Panc1 (cell line): ENCODE measurements around the gene UGT1A4.

ENCODE experiments used
- CTCF ChIP-seq: fragments of 450-650 bp; IDR thresholded peaks from 2 replicates; pipeline ENCODE4 v1.5.1; 2017; ENCODE audit warnings: mild to moderate bottlenecking
- POLR2AphosphoS5 ChIP-seq: IDR thresholded peaks from 2 replicates; pipeline ENCODE4 v1.6.1; 2012; ENCODE audit warnings: mild to moderate bottlenecking, low read depth, low read length, moderate library complexity
- REST ChIP-seq, 2 experiments: IDR thresholded peaks; 2 replicates each; pipeline ENCODE4 v1.6.1; 2011 to 2012; ENCODE audit warnings: low read depth in 2 of 2, control low read depth in 1 of 2, low read length in 1 of 2, mild to moderate bottlenecking in 1 of 2, moderate library complexity in 1 of 2; ENCODE audit not compliant: insufficient read depth in 1 of 2
- SIN3A ChIP-seq: IDR thresholded peaks from 2 replicates; pipeline ENCODE4 v1.6.1; 2012; ENCODE audit warnings: low read depth, mild to moderate bottlenecking, low read length, moderate library complexity, borderline replicate concordance; ENCODE audit not compliant: insufficient read depth
- TCF7L2 ChIP-seq: IDR thresholded peaks from 2 replicates; pipeline ENCODE4 v1.6.1; 2011; ENCODE audit warnings: mild to moderate bottlenecking, low read depth, low read length, inconsistent platforms

- TF ChIP-seq CTCF (no peak), POLR2AphosphoS5 (no peak), SIN3A (no peak), TCF7L2 (no peak), REST (IDR thresholded peaks at IDR 0.05; ENCODE audit: insufficient read depth in 1 of 2, low read depth in 2 of 2, low read length in 1 of 2) (no peak)
Measured at GRCh38 chr2:233728723-233729301, 10.3 kb downstream of the UGT1A4 start, which contains the start of gene UGT1A3.
